ENCODE data around the gene DDB1. TPM values are rescaled to one million over a fixed set of nuclear protein-coding genes. Genes with fewer than 3 reads are reported as not detected.

DDB1 gene
- total and polyA plus RNA-seq, 9 of the 15 experiments (the other 6 are each of a cell fraction or from before 2014, with no cell fraction given): 172 to 361 (median 266) TPM

- TF ChIP-seq JUND (IDR thresholded peaks at IDR 0.05; ENCODE audit: borderline replicate concordance, low read depth, low read length) (0 out of 2 replicates have a peak, but pooled peaks have one; percentile 14), JUND (tag; IDR thresholded peaks at IDR 0.05; ENCODE audit: borderline replicate concordance, low read depth, low read length) (no peak), MAX (CRISPR knock-in tag; IDR thresholded peaks at IDR 0.05) (peak; percentile 85), CEBPG (CRISPR knock-in tag; IDR thresholded peaks at IDR 0.05) (no peak), CEBPG (tag; conservative IDR thresholded peaks at IDR 0.05 in 1 of 2, IDR thresholded peaks at IDR 0.05 in 1 of 2) (peak in 1 of 2 experiments; percentile 30; a peak in 1 of 4 replicates), CHD1 (IDR thresholded peaks at IDR 0.05; ENCODE audit: low read length) (no peak), TFAP4 (CRISPR knock-in tag; IDR thresholded peaks at IDR 0.05; ENCODE audit: borderline replicate concordance) (peak; percentile 89; the same call in 1 of the 2 replicates), ZNF280B (CRISPR knock-in tag; IDR thresholded peaks at IDR 0.05) (no peak), BHLHE40 (IDR thresholded peaks at IDR 0.05; ENCODE audit: low read length) (peak; percentile 88), SMARCC2 (IDR thresholded peaks at IDR 0.05; ENCODE audit: low read depth) (no peak), ZNF175 (CRISPR knock-in tag; IDR thresholded peaks at IDR 0.05; ENCODE audit: low read depth) (0 out of 2 replicates have a peak, but pooled peaks have one; percentile 35), KDM5B (IDR thresholded peaks at IDR 0.05; ENCODE audit: insufficient replicate concordance, low read depth, low read length) (no peak), ETV6 (IDR thresholded peaks at IDR 0.05; ENCODE audit: borderline replicate concordance in 1 of 2, low read depth in 2 of 2, low read length in 1 of 2) (no peak), ETV6 (CRISPR knock-in tag; IDR thresholded peaks at IDR 0.05; ENCODE audit: borderline replicate concordance) (no peak), RBM14 (IDR thresholded peaks at IDR 0.05; ENCODE audit: borderline replicate concordance, insufficient read depth, low read depth, low read length) (no peak), PCBP1 (IDR thresholded peaks at IDR 0.05; ENCODE audit: low read depth, low read length, poor library complexity, severe bottlenecking) (no peak), DACH1 (IDR thresholded peaks at IDR 0.05; ENCODE audit: partially characterized antibody) (peak; percentile 61), ZBTB33 (CRISPR knock-in tag; IDR thresholded peaks at IDR 0.05) (0 out of 2 replicates have a peak, but pooled peaks have one; percentile 11)
These were observed 15.1 kb upstream of the DDB1 start (continued) for GRCh38 chr11:61347916-61348461.
